Neural progenitor cell (in vitro differentiated cells): ENCODE data around the gene PPIL3. TPM values are rescaled to one million over a fixed set of nuclear protein-coding genes. Genes with fewer than 3 reads are reported as not detected.

Experiments used
- DNase-seq: peaks from one replicate; pipeline ENCODE4 v3.0.0-alpha.2; 2016; ENCODE audit warnings: low spot score
- H2AFZ ChIP-seq: fragments of 200-600 bp; sonication (generic); replicated peaks from 2 replicates; pipeline ENCODE4 v1.6.1; 2016; ENCODE audit warnings: antibody characterized with exemption
- H3F3A ChIP-seq: fragments of 200-600 bp; sonication (generic); 2 replicates; pipeline ENCODE4 v1.6.1; 2016; ENCODE audit warnings: antibody characterized with exemption, low read depth
- H3K27ac ChIP-seq: fragments of 200-600 bp; sonication (generic); 2 replicates; pipeline ENCODE4 v1.5.1; 2016; ENCODE audit warnings: mild to moderate bottlenecking
- H3K27me3 ChIP-seq: fragments of 200-600 bp; sonication (generic); 2 replicates; pipeline ENCODE4 v1.6.1; 2016; ENCODE audit warnings: mild to moderate bottlenecking, moderate library complexity
- H3K36me3 ChIP-seq: fragments of 200-600 bp; sonication (generic); 2 replicates; pipeline ENCODE4 v1.5.1; 2016
- H3K4me1 ChIP-seq: fragments of 200-600 bp; sonication (generic); 2 replicates; pipeline ENCODE4 v1.6.1; 2016; ENCODE audit warnings: mixed run types
- H3K4me2 ChIP-seq: fragments of 200-600 bp; sonication (generic); 2 replicates; pipeline ENCODE4 v1.6.1; 2016
- H3K4me3 ChIP-seq: fragments of 200-600 bp; sonication (generic); 2 replicates; pipeline ENCODE4 v1.5.1; 2016
- H3K79me2 ChIP-seq: fragments of 200-600 bp; sonication (generic); 2 replicates; pipeline ENCODE4 v1.6.1; 2016; ENCODE audit warnings: low read depth
- H3K9ac ChIP-seq: fragments of 200-600 bp; sonication (generic); 2 replicates; pipeline ENCODE4 v1.6.1; 2016
- H3K9me3 ChIP-seq: fragments of 200-600 bp; sonication (generic); 2 replicates; pipeline ENCODE4 v1.5.1; 2016; ENCODE audit warnings: low read depth
- H4K20me1 ChIP-seq: fragments of 200-600 bp; sonication (generic); 2 replicates; pipeline ENCODE4 v1.6.1; 2016; ENCODE audit warnings: low read depth
- H3K27ac Mint-ChIP-seq: 3 replicates; pipeline ENCODE4 v1.8.0; 2021; ENCODE audit warnings: mixed read lengths
- H3K27me3 Mint-ChIP-seq: 2 replicates; pipeline ENCODE4 v1.8.0; 2022; ENCODE audit warnings: low read depth, mild to moderate bottlenecking, inconsistent platforms, moderate library complexity, mixed read lengths; ENCODE audit not compliant: insufficient read depth
- H3K36me3 Mint-ChIP-seq: 3 replicates; pipeline ENCODE4 v1.8.0; 2021; ENCODE audit warnings: mixed read lengths
- H3K4me1 Mint-ChIP-seq: 3 replicates; pipeline ENCODE4 v1.8.0; 2021; ENCODE audit warnings: mixed read lengths
- H3K4me3 Mint-ChIP-seq: 3 replicates; pipeline ENCODE4 v1.8.0; 2021; ENCODE audit warnings: mild to moderate bottlenecking, moderate library complexity, mixed read lengths
- H3K9me3 Mint-ChIP-seq: 3 replicates; pipeline ENCODE4 v1.8.0; 2020; ENCODE audit warnings: mixed read lengths
- CTCF ChIP-seq: fragments of 200-600 bp; sonication (generic); IDR thresholded peaks from 2 replicates; pipeline ENCODE4 v1.5.1; 2017; ENCODE audit warnings: antibody characterized with exemption, mild to moderate bottlenecking
- EZH2 ChIP-seq: fragments of 200-600 bp; sonication (generic); IDR thresholded peaks from 2 replicates; pipeline ENCODE4 v1.6.1; 2017; ENCODE audit warnings: antibody characterized with exemption, mild to moderate bottlenecking, moderate library complexity
- EZH2phosphoT487 ChIP-seq: fragments of 200-600 bp; sonication (generic); IDR thresholded peaks from 2 replicates; pipeline ENCODE4 v1.6.1; 2017; ENCODE audit warnings: antibody characterized with exemption
- total RNA-seq: library from RNA; depleted of rRNA; stranded (reverse); fragments of >200 nt; gene quantifications from 2 replicates; pipeline ENCODE4 v1.2.3, GENCODE V29; 2015; ENCODE audit warnings: low replicate concordance

Gene PPIL3
- total RNA-seq, 1 donor from 2014 or later, result 152 TPM

- no peaks in the 10 kb centered on the region for H3K36me3 ChIP-seq
- no peaks in the 10 kb centered on the region for H4K20me1 ChIP-seq
- H3K79me2 ChIP-seq, result no peaks in the 10 kb centered on the region
- H2AFZ ChIP-seq, result no peak overlapping the region
- no peaks in the 10 kb centered on the region for H3K4me1 Mint-ChIP-seq
- H3K4me1 ChIP-seq, result no peaks in the 10 kb centered on the region
- no peak for DNase-seq
- H3K27me3 Mint-ChIP-seq, result no peaks in the 10 kb centered on the region
- H3K27ac Mint-ChIP-seq, result no peak overlapping the region
- peaks cover 29% of the 10 kb centered on the region for H3F3A ChIP-seq
- H3K4me3 Mint-ChIP-seq, result no peak overlapping the region
- H3K9me3 Mint-ChIP-seq, result no peaks in the 10 kb centered on the region
- no peak overlapping the region for H3K4me3 ChIP-seq
- no peak overlapping the region for H3K4me2 ChIP-seq
- TF ChIP-seq EZH2phosphoT487, result no peak
- no peak for TF ChIP-seq CTCF
- TF ChIP-seq EZH2, result no peak
- no peak overlapping the region for H3K9ac ChIP-seq
- no peak overlapping the region for H3K27ac ChIP-seq
- H3K9me3 ChIP-seq, result no peaks in the 10 kb centered on the region
- H3K36me3 Mint-ChIP-seq, result peaks cover 2% of the 10 kb centered on the region
- no peaks in the 10 kb centered on the region for H3K27me3 ChIP-seq
Measured at GRCh38 chr2:200829258-200829655, 59.6 kb downstream of the PPIL3 start.

- DNase-seq, result no peak
- Histone ChIP-seq H3K27ac (no peak overlapping the region), H3K4me1 (no peaks in the 10 kb centered on the region), H3K79me2 (no peaks in the 10 kb centered on the region), H3K27me3 (no peaks in the 10 kb centered on the region), H3K9ac (no peak overlapping the region), H3K4me3 (no peak overlapping the region), H4K20me1 (no peaks in the 10 kb centered on the region), H2AFZ (no peak overlapping the region), H3K9me3 (no peaks in the 10 kb centered on the region), H3K4me2 (no peak overlapping the region), H3F3A (peaks cover 35% of the 10 kb centered on the region), H3K36me3 (peaks cover 5% of the 10 kb centered on the region)
- H3K36me3 Mint-ChIP-seq, result peaks cover 2% of the 10 kb centered on the region
- H3K4me3 Mint-ChIP-seq, result no peak overlapping the region
- TF ChIP-seq EZH2 (no peak), CTCF (no peak), EZH2phosphoT487 (no peak)
- H3K9me3 Mint-ChIP-seq, result no peaks in the 10 kb centered on the region
- H3K27me3 Mint-ChIP-seq, result no peaks in the 10 kb centered on the region
- H3K4me1 Mint-ChIP-seq, result no peaks in the 10 kb centered on the region
- no peak overlapping the region for H3K27ac Mint-ChIP-seq
Measured at GRCh38 chr2:200828572-200829257, 60.2 kb downstream of the PPIL3 start.

GRCh38 chr2:200828104-200828503 lies 60.8 kb downstream of the PPIL3 start:
- Mint-ChIP-seq H3K36me3 (peaks cover 2% of the 10 kb centered on the region), H3K4me1 (no peaks in the 10 kb centered on the region), H3K27me3 (no peaks in the 10 kb centered on the region), H3K4me3 (no peak overlapping the region), H3K27ac (no peak overlapping the region), H3K9me3 (no peaks in the 10 kb centered on the region)
- H3K27me3 ChIP-seq, result no peaks in the 10 kb centered on the region
- H3K4me3 ChIP-seq, result no peak overlapping the region
- H3K4me1 ChIP-seq, result no peaks in the 10 kb centered on the region
- no peak overlapping the region for H3K27ac ChIP-seq
- no peak overlapping the region for H3K9ac ChIP-seq
- H3K36me3 ChIP-seq, result peaks cover 6% of the 10 kb centered on the region
- no peaks in the 10 kb centered on the region for H3K9me3 ChIP-seq
- no peaks in the 10 kb centered on the region for H4K20me1 ChIP-seq
- no peak overlapping the region for H2AFZ ChIP-seq
- no peak for DNase-seq
- H3K4me2 ChIP-seq, result no peak overlapping the region
- H3K79me2 ChIP-seq, result no peaks in the 10 kb centered on the region
- peaks cover 35% of the 10 kb centered on the region for H3F3A ChIP-seq
- TF ChIP-seq EZH2, result no peak
- TF ChIP-seq CTCF, result no peak
- no peak for TF ChIP-seq EZH2phosphoT487
